KBM-7 (cell line): ENCODE measurements around the gene TFG.
"Not testable (repeated sequence)": the region's sequence is repeated elsewhere in the genome, so short reads cannot be mapped to it uniquely, and the experiment has no call there.

ENCODE experiments used
- DNase-seq: peaks from one replicate; pipeline ENCODE4 v3.0.0-alpha.2; 2015
- in situ Hi-C: fragments of 300-500 bp; cut with MboI; formaldehyde crosslinking; loops from 2 replicates; pipeline ENCODE4 v1.14.3; 2020; ENCODE audit warnings: low sequenced_read_pairs, low pct_unique_long_range_greater_than_20kb, mixed read lengths

TFG gene

GRCh38 chr3:100708989-100709841 lies at the start of gene TFG:
Gene TFG, plus strand, starts transcription at chr3:100709494. Its CDS starts 4,192 bp downstream, at chr3:100713686.
- DNase-seq, result peak; percentile 99
- in situ Hi-C loops, result no loop called here

- in situ Hi-C loops, DNase-seq: not testable (repeated sequence)
Measured at GRCh38 chr3:100661294-100661693, 48.0 kb upstream of the TFG start.

DNA sequence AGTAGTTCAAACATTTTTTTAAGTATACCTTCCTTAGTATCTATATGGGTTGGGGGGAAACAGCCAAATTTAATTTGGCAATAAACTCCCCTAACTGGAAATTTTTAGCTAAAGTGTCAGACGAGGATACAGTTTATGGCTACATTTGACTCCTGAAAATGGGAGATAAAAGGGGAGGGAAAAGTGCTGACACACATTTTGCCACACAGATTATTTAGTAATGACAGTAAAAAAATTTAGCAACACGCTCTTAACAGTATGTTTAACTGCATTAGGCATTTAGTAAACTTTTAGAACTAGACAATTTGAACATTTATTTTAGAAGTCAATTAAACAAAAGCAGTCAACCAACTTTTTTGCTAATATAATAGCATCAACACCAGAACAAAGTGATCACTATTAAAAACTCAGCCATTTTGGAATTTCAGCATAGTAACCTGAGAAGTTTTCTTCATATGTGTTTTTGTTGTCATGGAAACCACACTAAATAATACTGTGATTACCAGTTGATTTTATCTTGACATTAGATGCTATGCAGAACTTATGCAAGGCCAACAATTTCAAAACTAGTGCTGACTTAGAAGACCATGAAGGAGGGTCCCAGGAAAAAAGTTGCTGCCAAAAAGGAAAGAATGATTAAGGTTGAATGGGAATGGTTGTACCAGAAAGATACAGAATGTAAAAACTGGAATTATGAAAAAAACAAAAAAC lies 47.0 kb upstream of the TFG start:
- no peak for DNase-seq
- in situ Hi-C loops, result no loop called here

DNA sequence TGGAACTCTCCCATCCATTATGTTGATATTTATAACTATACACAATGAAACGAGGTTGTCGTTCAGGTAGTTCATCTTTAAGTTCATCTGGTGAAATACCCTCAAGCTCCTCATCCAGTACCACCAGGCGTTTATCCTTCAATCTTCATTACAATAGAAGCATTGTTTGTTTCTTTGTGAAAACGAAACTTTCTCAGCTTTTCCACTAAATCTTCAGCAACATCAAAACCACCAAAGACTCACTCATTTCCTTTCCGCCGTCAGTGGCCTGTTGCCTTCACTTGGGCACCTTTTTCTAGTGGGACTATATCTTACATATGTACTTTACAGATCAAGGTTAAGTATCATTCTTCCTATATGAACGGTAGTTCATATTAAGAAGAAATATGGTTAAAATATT lies 44.1 kb upstream of the TFG start:
- in situ Hi-C loops, result no loop called here
- DNase-seq, result no peak

DNA sequence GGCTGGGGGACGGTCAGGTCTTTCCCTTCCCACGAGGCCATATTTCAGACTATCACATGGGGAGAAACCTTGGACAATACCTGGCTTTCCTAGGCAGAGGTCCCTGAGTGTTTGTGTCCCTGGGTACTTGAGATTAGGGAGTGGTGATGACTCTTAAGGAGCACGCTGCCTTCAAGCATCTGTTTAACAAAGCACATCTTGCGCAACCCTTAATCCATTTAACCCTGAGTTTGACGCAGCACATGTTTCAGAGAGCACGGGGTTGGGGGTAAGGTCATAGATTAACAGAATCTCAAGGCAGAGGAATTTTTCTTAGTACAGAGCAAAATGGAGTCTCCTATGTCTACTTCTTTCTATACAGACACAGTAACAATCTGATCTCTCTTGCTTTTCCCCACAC lies 42.6 kb upstream of the TFG start:
- in situ Hi-C loops, DNase-seq: not testable (repeated sequence)

- in situ Hi-C loops, DNase-seq: not testable (repeated sequence)
Measured at GRCh38 chr3:100667316-100667715, 42.0 kb upstream of the TFG start.

- DNase-seq, in situ Hi-C loops: not testable (repeated sequence)
Measured at GRCh38 chr3:100670995-100671394, 38.3 kb upstream of the TFG start.

- no peak for DNase-seq
- in situ Hi-C loops, result no loop called here
Measured at GRCh38 chr3:100681496-100681895, 27.8 kb upstream of the TFG start.

DNA sequence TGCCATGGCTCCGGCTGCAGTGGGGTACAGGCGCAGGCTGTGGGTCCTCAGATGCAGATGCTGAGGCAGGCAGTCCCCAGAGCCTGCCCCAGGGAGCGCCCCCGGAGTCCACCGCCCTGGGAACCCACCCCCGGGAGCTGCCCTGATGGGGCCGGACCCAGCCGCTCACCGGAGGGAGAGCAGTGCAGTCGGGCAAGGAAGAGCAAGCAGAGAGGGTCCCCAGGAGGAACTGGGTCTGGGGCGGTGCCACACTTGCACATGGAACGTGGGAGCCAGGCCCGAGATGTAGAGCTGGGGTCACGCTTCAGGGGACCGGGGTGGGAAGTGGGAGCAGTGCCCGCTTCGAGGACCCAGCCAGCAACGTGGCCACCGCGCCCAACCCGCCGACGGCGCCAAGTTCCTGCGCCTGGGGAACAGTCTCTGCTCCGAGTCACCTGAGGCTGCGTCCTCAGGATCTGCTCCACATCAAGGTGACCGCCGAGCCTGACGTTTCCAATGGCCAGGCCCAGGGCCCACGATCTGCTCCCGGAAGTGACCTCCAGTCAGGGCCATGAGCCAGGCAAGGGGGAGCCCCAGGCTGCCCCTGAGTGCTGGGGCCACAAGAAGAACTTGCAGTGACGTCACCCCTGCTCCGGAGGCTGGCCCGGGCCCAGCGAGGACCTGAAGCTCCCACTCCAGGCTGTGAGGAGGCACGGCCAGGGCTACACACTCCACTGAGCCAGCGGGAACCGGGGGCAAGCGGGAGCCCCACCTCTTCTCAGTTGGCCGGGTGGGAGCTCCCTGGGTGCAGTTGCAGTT lies 27.0 kb upstream of the TFG start:
- DNase-seq, result no peak
- in situ Hi-C loops, result no loop called here

GRCh38 chr3:100682854-100683760 lies 26.2 kb upstream of the TFG start:
- DNase-seq, result no peak
- in situ Hi-C loops, result no loop called here

DNA sequence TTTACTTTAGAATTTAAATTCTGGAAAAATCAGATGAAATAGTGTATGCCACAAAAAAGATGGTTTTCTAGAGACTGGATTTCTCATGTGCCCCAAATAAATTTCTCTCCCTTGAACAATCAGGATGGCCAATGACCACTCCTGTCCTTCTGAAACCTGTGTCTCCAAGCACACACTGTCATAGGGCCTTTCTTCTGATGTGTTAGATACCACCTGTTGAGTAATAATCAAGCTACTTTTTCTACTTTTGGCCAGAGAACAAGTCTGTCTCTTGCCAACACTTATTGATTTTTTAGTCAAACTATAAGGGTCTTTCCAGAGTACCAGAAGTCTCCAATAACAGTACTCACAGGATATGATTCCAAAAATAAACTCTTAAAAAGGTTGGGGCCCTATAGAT lies 16.1 kb upstream of the TFG start:
- in situ Hi-C loops, result no loop called here
- no peak for DNase-seq

- in situ Hi-C loops, result no loop called here
Measured at GRCh38 chr3:100695696-100696095, 13.6 kb upstream of the TFG start.

DNA sequence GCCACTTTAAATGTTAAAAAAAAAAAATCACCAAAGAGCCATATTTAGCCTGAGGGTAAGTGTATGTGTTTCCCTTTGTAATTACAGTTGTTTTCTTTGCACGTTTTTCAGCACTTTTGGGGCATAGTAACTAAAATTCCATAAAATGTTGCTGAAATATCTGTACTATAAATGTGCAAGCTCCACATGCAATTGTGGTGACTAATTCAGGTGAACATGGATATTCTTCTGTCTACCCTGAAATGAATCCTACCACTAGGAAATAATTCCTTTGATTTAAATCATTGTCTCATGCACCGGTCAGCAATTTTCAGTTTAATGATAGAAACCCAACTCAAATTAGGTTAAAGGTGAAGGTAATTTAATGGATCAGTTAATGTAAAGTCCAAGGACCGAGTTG lies 13.1 kb upstream of the TFG start:
- in situ Hi-C loops, result no loop called here
- DNase-seq, result no peak

More at GRCh38 chr3:100695696-100696095, 13.6 kb upstream of the TFG start:
- no peak for DNase-seq

GRCh38 chr3:100697172-100697571 lies 12.1 kb upstream of the TFG start:
- in situ Hi-C loops, result no loop called here
- DNase-seq, result no peak

DNA sequence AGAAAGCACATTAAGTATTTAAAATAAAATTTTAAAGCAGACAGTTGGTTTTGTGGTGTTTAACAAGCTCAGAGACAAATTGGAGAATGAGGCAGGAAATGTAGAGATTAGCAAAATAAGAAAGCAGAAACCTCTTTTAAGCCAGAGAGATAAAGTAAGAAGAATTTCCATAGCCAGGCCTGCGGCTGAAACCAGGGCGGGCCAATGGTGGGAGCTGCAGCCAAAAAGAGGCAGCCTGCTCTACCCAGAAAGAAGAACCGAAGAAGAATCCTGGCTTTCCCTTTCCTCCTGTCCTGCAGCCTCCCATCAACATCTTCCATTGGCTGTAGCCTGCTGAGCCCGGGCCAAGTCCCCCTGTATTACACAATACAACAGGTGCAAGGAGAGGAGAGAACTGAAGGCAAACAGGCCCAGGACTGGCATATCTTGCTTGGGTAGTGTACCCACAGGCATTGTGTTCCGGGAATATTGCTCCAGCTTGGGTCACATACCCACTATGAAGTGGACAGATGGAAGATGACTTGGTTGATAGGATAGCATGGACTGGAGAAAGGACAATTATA lies 11.5 kb upstream of the TFG start:
- no peak for DNase-seq
- in situ Hi-C loops, result no loop called here

GRCh38 chr3:100698736-100699135 lies 10.6 kb upstream of the TFG start:
- DNase-seq, result no peak
- in situ Hi-C loops, result no loop called here

- in situ Hi-C loops, result no loop called here
- no peak for DNase-seq
Measured at GRCh38 chr3:100700708-100701107, 8.6 kb upstream of the TFG start.
